HG02759 (cell line): ENCODE measurements around the gene IGFBP7.

Experiments
- ATAC-seq: cut with Tn5 transposase; IDR thresholded peaks from one replicate; pipeline ENCODE4 v1.9.1; 2021; ENCODE audit warnings: mild to moderate bottlenecking, moderate library complexity; ENCODE audit not compliant: unreplicated experiment

IGFBP7 gene

GRCh38 chr4:57044279-57044678 lies 65.9 kb downstream of the IGFBP7 start:
- no peak for ATAC-seq

GRCh38 chr4:57043347-57044251 lies 66.6 kb downstream of the IGFBP7 start:
- ATAC-seq: no peak

- ATAC-seq: no peak
Observed at GRCh38 chr4:57042711-57043169, 67.4 kb downstream of the IGFBP7 start.

- no peak for ATAC-seq
Observed at GRCh38 chr4:57041020-57041419, 69.2 kb downstream of the IGFBP7 start.

GRCh38 chr4:57040510-57040909 lies 69.7 kb downstream of the IGFBP7 start:
- no peak for ATAC-seq

GRCh38 chr4:57039345-57039744 lies 70.8 kb downstream of the IGFBP7 start:
- ATAC-seq: no peak

GRCh38 chr4:57037982-57038604 lies 72.1 kb downstream of the IGFBP7 start:
- ATAC-seq: peak; percentile 55

GRCh38 chr4:57034520-57034919 lies 75.7 kb downstream of the IGFBP7 start:
- ATAC-seq: no peak

GRCh38 chr4:57023104-57023503 lies 87.1 kb downstream of the IGFBP7 start:
- ATAC-seq: no peak

GRCh38 chr4:57020467-57021101 lies 89.6 kb downstream of the IGFBP7 start:
- no peak for ATAC-seq

- no peak for ATAC-seq
Observed at GRCh38 chr4:57018980-57019379, 91.2 kb downstream of the IGFBP7 start.

- ATAC-seq: no peak
Observed at GRCh38 chr4:57013543-57014120, 96.6 kb downstream of the IGFBP7 start.

GRCh38 chr4:56999751-57000150 lies 110.4 kb downstream of the IGFBP7 start:
- no peak for ATAC-seq

- ATAC-seq: no peak
Observed at GRCh38 chr4:56995525-56995924, 114.7 kb downstream of the IGFBP7 start.

GRCh38 chr4:56990109-56990905 lies 119.9 kb downstream of the IGFBP7 start:
- ATAC-seq: no peak

GRCh38 chr4:56986952-56987351 lies 123.2 kb downstream of the IGFBP7 start:
- no peak for ATAC-seq

GRCh38 chr4:56986192-56986591 lies 124.0 kb downstream of the IGFBP7 start:
- no peak for ATAC-seq

GRCh38 chr4:56981795-56982201 lies 128.4 kb downstream of the IGFBP7 start:
- no peak for ATAC-seq
